HFF-Myc (cell line): ENCODE results near the gene PARK7.

Source experiments
- DNase-seq: peaks from one replicate; pipeline ENCODE4 v3.0.0-alpha.2; 2011; ENCODE audit warnings: low read depth; ENCODE audit errors: extremely low read depth
- H3K4me3 ChIP-seq: replicated peaks from 2 replicates; pipeline ENCODE4 v1.5.1; 2011; ENCODE audit warnings: low read depth, mild to moderate bottlenecking, control low read depth, low read length
- CTCF ChIP-seq: IDR thresholded peaks from 2 replicates; pipeline ENCODE4 v1.5.1; 2012; ENCODE audit warnings: mild to moderate bottlenecking, low read depth, low read length, control low read depth; ENCODE audit errors: missing control alignments

The PARK7 gene

GRCh38 chr1:8010080-8010664 lies 48.7 kb downstream of the PARK7 start:
- no peak for DNase-seq
- H3K4me3 ChIP-seq = no peak overlapping the region
- no peak for TF ChIP-seq CTCF

GRCh38 chr1:8011016-8011415 lies 49.5 kb downstream of the PARK7 start:
- DNase-seq = no peak
- TF ChIP-seq CTCF = no peak

GRCh38 chr1:8011923-8012858 lies 50.7 kb downstream of the PARK7 start:
- H3K4me3 ChIP-seq = no peak overlapping the region
- no peak for DNase-seq
- no peak for TF ChIP-seq CTCF

More at GRCh38 chr1:8011016-8011415, 49.5 kb downstream of the PARK7 start:
- no peak overlapping the region for H3K4me3 ChIP-seq

- H3K4me3 ChIP-seq = no peak overlapping the region
- TF ChIP-seq CTCF = no peak
- DNase-seq = no peak
Observed at GRCh38 chr1:8012955-8013354, 51.4 kb downstream of the PARK7 start.

GRCh38 chr1:8013399-8013798 lies 51.9 kb downstream of the PARK7 start:
- no peak overlapping the region for H3K4me3 ChIP-seq
- no peak for TF ChIP-seq CTCF
- no peak for DNase-seq

- no peak overlapping the region for H3K4me3 ChIP-seq
- DNase-seq = no peak
- TF ChIP-seq CTCF = no peak
Observed at GRCh38 chr1:8013800-8014199, 52.3 kb downstream of the PARK7 start.
